K562 (cell line): Measurements from ENCODE around the gene CDC42EP3.

ENCODE experiments used
- CEBPB ChIP-seq: fragments of 450-650 bp; IDR thresholded peaks from 2 replicates; pipeline ENCODE4 v1.6.1; 2016; ENCODE audit warnings: missing genetic modification characterization, missing compliant biosample characterization
- CUX1 ChIP-seq: fragments of 200-800 bp; sonication (Bioruptor generic); IDR thresholded peaks from 2 replicates; pipeline ENCODE4 v1.6.1; 2016; ENCODE audit warnings: missing genetic modification characterization, missing compliant biosample characterization
- GABPB2 ChIP-seq: fragments of 250-450 bp; sonication (Bioruptor Pico); conservative IDR thresholded peaks from 2 replicates; pipeline ENCODE4 v1.5.1; 2021; ENCODE audit warnings: mild to moderate bottlenecking
- NFIC ChIP-seq: fragments of 450-650 bp; IDR thresholded peaks from 2 replicates; pipeline ENCODE4 v1.6.1; 2017; ENCODE audit warnings: mild to moderate bottlenecking, inconsistent platforms
- NR2F6 ChIP-seq: fragments of 450-650 bp; formaldehyde crosslinking; IDR thresholded peaks from 2 replicates; pipeline ENCODE4 v1.4.0; 2020; ENCODE audit warnings: mild to moderate bottlenecking

DNA sequence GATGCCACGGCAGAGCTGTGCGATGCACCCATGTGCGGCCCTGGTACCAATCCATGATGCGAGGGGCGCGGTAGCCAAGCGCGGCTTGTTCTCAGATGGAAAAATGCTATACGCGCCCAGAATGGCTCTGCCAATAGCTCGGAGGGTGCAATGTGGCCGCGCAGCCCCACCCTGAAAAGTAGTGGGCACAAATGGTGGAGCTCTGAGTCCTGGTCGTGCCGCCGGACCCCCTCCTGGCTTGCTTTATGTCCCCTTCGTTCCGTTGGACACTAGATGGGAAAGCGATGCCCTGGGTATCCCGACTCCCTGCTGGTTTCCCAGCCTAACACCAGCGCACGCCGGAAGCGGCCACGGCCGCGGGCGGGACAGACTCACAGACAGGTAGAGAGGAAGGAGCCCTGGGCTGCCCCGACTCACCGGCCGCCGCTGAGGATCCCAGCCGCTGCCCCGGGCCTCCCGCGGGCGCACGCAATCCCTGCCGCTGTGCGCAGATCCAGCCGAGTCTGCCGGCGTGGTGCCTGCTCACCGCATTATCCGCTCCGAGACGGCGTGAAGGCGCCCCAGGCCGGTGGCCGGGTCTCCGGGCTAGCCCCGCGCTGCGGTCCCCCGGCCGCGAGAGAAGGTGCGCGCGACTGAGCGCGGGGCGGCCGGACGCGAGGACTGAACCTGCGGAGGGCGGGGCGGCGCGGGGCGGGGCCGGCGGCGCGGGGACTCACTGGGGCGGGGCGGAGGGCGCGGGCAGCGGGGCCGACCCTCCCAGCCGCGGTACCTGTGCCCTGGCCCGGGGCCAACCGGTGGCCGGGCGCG lies at the start of gene CDC42EP3:
- no peak for TF ChIP-seq GABPB2
- TF ChIP-seq NFIC: no peak
- TF ChIP-seq CUX1 (CRISPR knock-in tag): no peak
- TF ChIP-seq NR2F6 (CRISPR knock-in tag): no peak
- no peak for TF ChIP-seq CEBPB
